Measurements from ENCODE around the gene GAA. TPM values are rescaled to one million over a fixed set of nuclear protein-coding genes. Genes with fewer than 3 reads are reported as not detected.
"Not testable (repeated sequence)": the region's sequence is repeated elsewhere in the genome, so short reads cannot be mapped to it uniquely, and the experiment has no call there.

Gene GAA
- total and polyA plus RNA-seq, 2 of the 8 experiments (the other 6 are each of a cell fraction or from before 2014, with no cell fraction given): 14.8 to 30.0 TPM

- H3K56ac ChIP-seq (replicated peaks; ENCODE audit: insufficient read length, low read depth, low read length); H3K79me2 ChIP-seq (ENCODE audit: control insufficient read depth in 1 of 2, insufficient read depth in 2 of 2, low read length in 2 of 2); H3K27me3 ChIP-seq (replicated peaks in 1 of 4; ENCODE audit: control insufficient read depth in 3 of 4, extremely low read depth in 1 of 4, insufficient read depth in 3 of 4, low read length in 3 of 4); H4K91ac ChIP-seq (replicated peaks; ENCODE audit: insufficient read length, low read length); H2BK20ac ChIP-seq (ENCODE audit: low read length); H2BK15ac ChIP-seq (ENCODE audit: low read length); H3K27ac ChIP-seq (ENCODE audit: low read depth, low read length); H2BK5ac ChIP-seq (ENCODE audit: low read depth, low read length); H2BK12ac ChIP-seq (ENCODE audit: low read depth, low read length); H3K18ac ChIP-seq (ENCODE audit: extremely low read depth, low read length); H3K9ac ChIP-seq (replicated peaks in 1 of 4; ENCODE audit: extremely low read depth in 1 of 4, low read depth in 3 of 4, low read length in 3 of 4); H2BK120ac ChIP-seq (replicated peaks; ENCODE audit: low read depth, low read length); H3K4ac ChIP-seq (replicated peaks; ENCODE audit: insufficient read length, low read depth, low read length); H2AK5ac ChIP-seq (ENCODE audit: low read depth, low read length); H3K36me3 ChIP-seq (ENCODE audit: control insufficient read depth in 2 of 4, insufficient read depth in 4 of 4, low read length in 3 of 4); H2AFZ ChIP-seq (ENCODE audit: low read length); H4K5ac ChIP-seq (ENCODE audit: insufficient read length, low read depth, low read length); H4K20me1 ChIP-seq (replicated peaks in 1 of 2; ENCODE audit: control insufficient read depth in 1 of 2, insufficient read depth in 2 of 2, low read length in 2 of 2); CTCF ChIA-PET (ENCODE audit: partially characterized antibody); H4K8ac ChIP-seq (ENCODE audit: extremely low read depth, insufficient read depth, low read length); H3K14ac ChIP-seq (ENCODE audit: insufficient read length); FAIRE-seq; H3K4me3 ChIP-seq (ENCODE audit: extremely low read depth in 1 of 4, insufficient read depth in 2 of 4, low read depth in 3 of 4, low read length in 4 of 4); H3K4me2 ChIP-seq (ENCODE audit: insufficient read depth in 1 of 2, low read depth in 2 of 2, low read length in 2 of 2); H3K79me1 ChIP-seq (ENCODE audit: low read depth, low read length); H3K23me2 ChIP-seq (ENCODE audit: low read depth, low read length); H3K23ac ChIP-seq (ENCODE audit: insufficient read length): not testable (repeated sequence)
- peaks cover 11 to 25% (median 17%) of the 10 kb centered on the region in 4 experiments for H3K4me1 ChIP-seq (replicated peaks in 1 of 4; ENCODE audit: control insufficient read depth in 3 of 4, insufficient read depth in 4 of 4, low read length in 3 of 4)
- TF ChIP-seq EGR1 (IDR thresholded peaks at IDR 0.05; ENCODE audit: borderline replicate concordance, low read depth, low read length): peak; percentile 37; the same call in 1 of the 2 replicates
- TF ChIP-seq SP1 (IDR thresholded peaks at IDR 0.05; ENCODE audit: low read depth, low read length): peak; percentile 72
- peak; percentile 72 for TF ChIP-seq TEAD4 (IDR thresholded peaks at IDR 0.05; ENCODE audit: low read depth, low read length)
- TF ChIP-seq EP300 (IDR thresholded peaks at IDR 0.05; ENCODE audit: borderline replicate concordance in 1 of 2, low read depth in 2 of 2, low read length in 2 of 2): peak; percentile 73 to 96; a peak in 2 of 3 replicates
- peak in 1 of 2 experiments; percentile 12 for TF ChIP-seq BCL11A (IDR thresholded peaks at IDR 0.05; ENCODE audit: low read depth in 2 of 2, low read length in 2 of 2)
- TF ChIP-seq TCF12 (IDR thresholded peaks at IDR 0.05; ENCODE audit: low read depth, low read length): peak; percentile 77; the same call in 1 of the 2 replicates
- 0 out of 2 replicates have a peak, but pooled peaks have one; percentile 21 for TF ChIP-seq GABPA (IDR thresholded peaks at IDR 0.05; ENCODE audit: borderline replicate concordance, insufficient read depth, low read length)
- TF ChIP-seq YY1 (IDR thresholded peaks at IDR 0.05; ENCODE audit: low read depth, low read length): peak; percentile 67
- peak; percentile 75; the same call in 1 of the 2 replicates for TF ChIP-seq KDM1A (IDR thresholded peaks at IDR 0.05; ENCODE audit: borderline replicate concordance, low read length)
- 60% methylated on average over 2 of the region's 2 CpGs; no CpG with 5 or more reads in 1 of the 2 experiments for WGBS, 2 experiments (ENCODE audit: extremely low coverage in 1 of 2, insufficient coverage in 1 of 2, insufficient read length in 1 of 2, insufficient replicate concordance in 2 of 2, low coverage in 1 of 2, low lambda C conversion rate in 2 of 2, missing lambda C conversion rate in 1 of 2)
- POLR2A ChIA-PET (ENCODE audit: partially characterized antibody): interaction anchor here (2.1 kb wide), 2 partner anchors 10 to 11 kb away, joined by 5 to 11 read pairs; no protein-coding TSS in a partner anchor
- DNase-seq (ENCODE audit: low read depth in 1 of 2, low spot score in 2 of 2): peak in 1 of 2 experiments; percentile 78
- peaks cover 15 to 20% of the 10 kb centered on the region in 2 experiments; a peak in 3 of 4 replicates for H3K9me3 ChIP-seq (ENCODE audit: insufficient read depth in 2 of 2, low read depth in 1 of 2, low read length in 1 of 2)
These were observed 54.2 kb downstream of the GAA start for GRCh38 chr17:80155600-80155999.
